B cell (primary cell): ENCODE measurements around the gene PPP2CA. TPM values are rescaled to one million over a fixed set of nuclear protein-coding genes. Genes with fewer than 3 reads are reported as not detected.

ENCODE experiments used
- ATAC-seq: fragments of 200-7000 bp; cut with Tn5 transposase; one replicate; pipeline ENCODE4 v1.10.0; 2021; ENCODE audit warnings: low read depth, mild to moderate bottlenecking, moderate number of reproducible peaks, moderate library complexity
- CTCF ChIA-PET: fragments of 350-600 bp; sonication (Branson Sonifier 250); formaldehyde crosslinking; loops from one replicate; lab custom pipeline; 2021; ENCODE audit warnings: antibody characterized with exemption, inconsistent platforms; lab: Charles Lee
- POLR2A ChIA-PET: fragments of 350-600 bp; sonication (Branson Sonifier 250); formaldehyde crosslinking; loops from one replicate; lab custom pipeline; 2021; ENCODE audit warnings: antibody characterized with exemption; lab: Charles Lee
- DNase-seq: peaks from one replicate; pipeline ENCODE4 v3.0.0; 2013
- H2AFZ ChIP-seq: 2 replicates; pipeline ENCODE4 v1.6.1; 2012; ENCODE audit warnings: mild to moderate bottlenecking, low read depth, low read length; ENCODE audit not compliant: insufficient read depth, poor library complexity, severe bottlenecking
- H3K27ac ChIP-seq, 2 donors: 1 replicate in 1 of 2; 2 replicates in 1 of 2; pipeline ENCODE4 v1.5.1; 2012 to 2013; ENCODE audit warnings: low read length in 2 of 2, mild to moderate bottlenecking in 2 of 2, moderate library complexity in 1 of 2
- H3K27me3 ChIP-seq, 4 experiments: fragments of 200-600 bp in 1 of 4; sonication (generic) in 1 of 4; replicated peaks in 1 of 4; 1 replicate in 2 of 4; 2 replicates in 2 of 4; pipeline versions ENCODE4 v1.6.1 to v1.7.0; 2013 to 2016; ENCODE audit warnings: low read length in 3 of 4, mild to moderate bottlenecking in 2 of 4, mixed read lengths in 1 of 4, moderate library complexity in 1 of 4; ENCODE audit not compliant: insufficient read depth in 4 of 4, control insufficient read depth in 3 of 4; ENCODE audit errors: control extremely low read depth in 1 of 4
- H3K36me3 ChIP-seq, 2 experiments: replicated peaks in 1 of 2; 1 replicate in 1 of 2; 2 replicates in 1 of 2; pipeline versions ENCODE4 v1.6.1 to v1.7.1; 2013; ENCODE audit warnings: low read length in 1 of 2; ENCODE audit not compliant: insufficient read depth in 2 of 2, control insufficient read depth in 1 of 2; ENCODE audit errors: control extremely low read depth in 1 of 2, extremely low read depth in 1 of 2
- H3K4me1 ChIP-seq, 2 donors: fragments of 200-600 bp in 1 of 2; sonication (generic) in 1 of 2; 1 replicate in 1 of 2; 2 replicates in 1 of 2; pipeline versions ENCODE4 v1.5.1 to v1.6.1; 2013 to 2017; ENCODE audit warnings: low read length in 2 of 2; ENCODE audit not compliant: control insufficient read depth in 2 of 2, insufficient read depth in 2 of 2
- H3K4me2 ChIP-seq: replicated peaks from 2 replicates; pipeline ENCODE3; 2012; ENCODE audit warnings: mild to moderate bottlenecking, low read depth, low read length; ENCODE audit not compliant: poor library complexity, severe bottlenecking
- H3K4me3 ChIP-seq, 5 experiments: fragments of 200-600 bp in 1 of 5; sonication (generic) in 1 of 5; 1 replicate in 3 of 5; 2 replicates in 2 of 5; pipeline versions ENCODE4 v1.5.1 to v1.7.0; 2011 to 2016; ENCODE audit warnings: low read length in 4 of 5, mild to moderate bottlenecking in 4 of 5, low read depth in 2 of 5, control low read depth in 1 of 5, moderate library complexity in 1 of 5; ENCODE audit not compliant: insufficient read depth in 1 of 5; ENCODE audit errors: control extremely low read depth in 1 of 5, extremely low read depth in 1 of 5
- H3K79me2 ChIP-seq: fragments of 200-600 bp; sonication (generic); one replicate; pipeline ENCODE4 v1.6.0; 2016; ENCODE audit warnings: low read length; ENCODE audit not compliant: control insufficient read depth, insufficient read depth
- H3K9ac ChIP-seq: fragments of 200-600 bp; sonication (generic); 2 replicates; pipeline ENCODE4 v1.6.1; 2017; ENCODE audit warnings: mild to moderate bottlenecking, low read length, moderate library complexity
- H3K9me3 ChIP-seq, 3 donors: one replicate each; pipeline versions ENCODE4 v1.6.1 to v1.7.1; 2013; ENCODE audit warnings: low read length in 2 of 3; ENCODE audit not compliant: control insufficient read depth in 2 of 3, insufficient read depth in 1 of 3; ENCODE audit errors: control extremely low read depth in 1 of 3
- H4K20me1 ChIP-seq: 2 replicates; pipeline ENCODE4 v1.6.0; 2012; ENCODE audit warnings: mild to moderate bottlenecking, low read length; ENCODE audit not compliant: insufficient read depth, control insufficient read depth, poor library complexity, severe bottlenecking
- H3K27ac Mint-ChIP-seq: one replicate; pipeline ENCODE4 v1.8.0; 2021; ENCODE audit warnings: mixed read lengths
- H3K27me3 Mint-ChIP-seq: one replicate; pipeline ENCODE4 v1.8.0; 2021; ENCODE audit warnings: mixed read lengths
- H3K4me1 Mint-ChIP-seq: one replicate; pipeline ENCODE4 v1.8.0; 2021; ENCODE audit warnings: mixed read lengths
- H3K4me3 Mint-ChIP-seq: one replicate; pipeline ENCODE4 v1.8.0; 2021; ENCODE audit warnings: mixed read lengths
- H3K9me3 Mint-ChIP-seq: one replicate; pipeline ENCODE4 v1.8.0; 2022; ENCODE audit warnings: mixed read lengths; ENCODE audit not compliant: insufficient read depth
- CTCF ChIP-seq: fragments of 200-600 bp; IDR thresholded peaks from one replicate; pipeline ENCODE4 v1.8.0; 2022; ENCODE audit warnings: antibody characterized with exemption, mild to moderate bottlenecking
- EZH2 ChIP-seq: IDR thresholded peaks from 2 replicates; pipeline ENCODE4 v1.6.1; 2012; ENCODE audit warnings: borderline replicate concordance, low read depth, mild to moderate bottlenecking, moderate library complexity, low read length; ENCODE audit not compliant: insufficient read depth, poor library complexity, severe bottlenecking
- WGBS: methylation state at CpG from one replicate; pipeline ENCODE4 v1.1.5; 2013; ENCODE audit warnings: missing lambda C conversion rate; ENCODE audit not compliant: insufficient coverage; 5-methylcytosine and 5-hydroxymethylcytosine counted together
- intact Hi-C: fragments of 100-400 bp; cut with micrococcal nuclease; formaldehyde crosslinking; loops from one replicate; pipeline ENCODE4 v1.10.0; 2022
- polyA plus RNA-seq: library from polyadenylated mRNA; depleted of rRNA; stranded (reverse); fragments of >200 nt; gene quantifications from 2 replicates; pipeline ENCODE4 v1.2.3, GENCODE V29; 2012
- total RNA-seq, 2 donors: library from RNA; stranded (reverse); fragments of 120-200 nt in 1 of 2; gene quantifications; 1 replicate in 1 of 2; 2 replicates in 1 of 2; pipeline versions ENCODE4 v1.2.3 to v1.2.4, GENCODE V29; 2013 to 2022

PPP2CA gene
- total and polyA plus RNA-seq, 2 donors (not counting 1 experiment from before 2014, with no cell fraction given), result 82.3 to 86.2 TPM

GRCh38 chr5:134226441-134227192, 744 bp upstream of the PPP2CA start:
- H3K4me3 Mint-ChIP-seq, result peak overlapping the region; percentile 94
- no peaks in the 10 kb centered on the region for H3K9me3 Mint-ChIP-seq
- peaks cover 11% of the 10 kb centered on the region for H4K20me1 ChIP-seq
- H3K36me3 ChIP-seq, result peaks cover 1 to 7% of the 10 kb centered on the region in 2 experiments
- peaks cover 46% of the 10 kb centered on the region for H3K4me1 Mint-ChIP-seq
- peaks cover 28 to 31% of the 10 kb centered on the region in 2 donors for H3K4me1 ChIP-seq
- H3K9ac ChIP-seq, result peak overlapping the region; percentile 100
- ATAC-seq, result peak; percentile 26
- CTCF ChIA-PET, result interaction anchor here (0.7 to 3.3 kb wide), 11 partner anchors 12 to 761 kb away, joined by 3 to 15 read pairs (median 4); partner anchors contain the start of genes CDKN2AIPNL and JADE2
- peak overlapping the region; percentile 99 for H3K27ac Mint-ChIP-seq
- intact Hi-C loops, result loop anchor here (1.0 to 5.0 kb wide), 11 partner anchors 49 to 679 kb away; partner anchors contain the start of genes CAMLG, DDX46, JADE2 and PCBD2
- TF ChIP-seq EZH2 (no peak), CTCF (no peak)
- no peaks in the 10 kb centered on the region for H3K9me3 ChIP-seq
- H3K4me3 ChIP-seq, result peak overlapping the region; percentile 17 to 100 (median 98)
- peaks cover 47% of the 10 kb centered on the region for H3K79me2 ChIP-seq
- peak overlapping the region; percentile 93 for H2AFZ ChIP-seq
- DNase-seq, result no peak
- POLR2A ChIA-PET, result interaction anchor here (0.6 to 2.9 kb wide), 15 partner anchors 11 to 678 kb away, joined by 3 to 35 read pairs (median 3); partner anchors contain the start of genes C5orf24, CAMLG, PCBD2 and SEC24A
- 0% methylated on average over 42 of the region's 51 CpGs for WGBS
- H3K27me3 ChIP-seq, result no peaks in the 10 kb centered on the region
- H3K27me3 Mint-ChIP-seq, result no peaks in the 10 kb centered on the region
- H3K4me2 ChIP-seq, result peak overlapping the region; percentile 89
- H3K27ac ChIP-seq, result peak overlapping the region; percentile 95 to 100
